Astrocyte of the spinal cord (primary cell): ENCODE data around the gene NRP2.

ENCODE experiments used
- DNase-seq: peaks from one replicate; pipeline ENCODE4 v3.0.0; 2011; ENCODE audit warnings: low read depth, low spot score
- H3K4me3 ChIP-seq: 2 replicates; pipeline ENCODE4 v1.5.1; 2011; ENCODE audit warnings: low read depth, mild to moderate bottlenecking, low read length, moderate library complexity
- in situ Hi-C: cut with HindIII; loops from 2 replicates; pipeline ENCODE4 v1.10.0; 2017; ENCODE audit warnings: low sequenced_read_pairs
- TF ChIP-seq, protein P1 (sequence below): IDR thresholded peaks from 2 replicates; pipeline ENCODE4 v1.5.1; 2012; ENCODE audit warnings: low read depth, mild to moderate bottlenecking, low read length, inconsistent platforms

Gene NRP2

DNA sequence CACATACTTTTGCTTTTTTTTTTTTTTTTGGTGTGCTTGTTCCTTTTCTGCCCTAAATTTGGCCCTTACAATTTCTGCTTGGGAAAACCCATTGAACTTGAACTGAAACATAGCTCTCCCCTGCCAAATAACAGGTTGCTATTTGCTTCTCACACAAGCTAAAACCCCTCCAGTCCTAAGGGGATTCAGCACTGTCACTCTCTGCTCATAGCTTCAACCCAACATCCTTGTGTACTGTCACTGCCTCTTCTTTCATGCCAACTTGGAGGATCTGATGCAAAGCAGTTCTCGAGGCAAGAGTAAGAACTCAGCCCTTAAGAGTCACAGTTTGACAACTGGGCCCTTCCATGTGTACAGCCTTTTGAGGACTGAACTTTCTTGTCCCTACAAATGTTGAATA lies 30.6 kb upstream of the NRP2 start:
- TF ChIP-seq, protein P1, sequence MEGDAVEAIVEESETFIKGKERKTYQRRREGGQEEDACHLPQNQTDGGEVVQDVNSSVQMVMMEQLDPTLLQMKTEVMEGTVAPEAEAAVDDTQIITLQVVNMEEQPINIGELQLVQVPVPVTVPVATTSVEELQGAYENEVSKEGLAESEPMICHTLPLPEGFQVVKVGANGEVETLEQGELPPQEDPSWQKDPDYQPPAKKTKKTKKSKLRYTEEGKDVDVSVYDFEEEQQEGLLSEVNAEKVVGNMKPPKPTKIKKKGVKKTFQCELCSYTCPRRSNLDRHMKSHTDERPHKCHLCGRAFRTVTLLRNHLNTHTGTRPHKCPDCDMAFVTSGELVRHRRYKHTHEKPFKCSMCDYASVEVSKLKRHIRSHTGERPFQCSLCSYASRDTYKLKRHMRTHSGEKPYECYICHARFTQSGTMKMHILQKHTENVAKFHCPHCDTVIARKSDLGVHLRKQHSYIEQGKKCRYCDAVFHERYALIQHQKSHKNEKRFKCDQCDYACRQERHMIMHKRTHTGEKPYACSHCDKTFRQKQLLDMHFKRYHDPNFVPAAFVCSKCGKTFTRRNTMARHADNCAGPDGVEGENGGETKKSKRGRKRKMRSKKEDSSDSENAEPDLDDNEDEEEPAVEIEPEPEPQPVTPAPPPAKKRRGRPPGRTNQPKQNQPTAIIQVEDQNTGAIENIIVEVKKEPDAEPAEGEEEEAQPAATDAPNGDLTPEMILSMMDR, result no peak
- no peak overlapping the region for H3K4me3 ChIP-seq
- no peak for DNase-seq
- in situ Hi-C loops, result no loop called here

DNA sequence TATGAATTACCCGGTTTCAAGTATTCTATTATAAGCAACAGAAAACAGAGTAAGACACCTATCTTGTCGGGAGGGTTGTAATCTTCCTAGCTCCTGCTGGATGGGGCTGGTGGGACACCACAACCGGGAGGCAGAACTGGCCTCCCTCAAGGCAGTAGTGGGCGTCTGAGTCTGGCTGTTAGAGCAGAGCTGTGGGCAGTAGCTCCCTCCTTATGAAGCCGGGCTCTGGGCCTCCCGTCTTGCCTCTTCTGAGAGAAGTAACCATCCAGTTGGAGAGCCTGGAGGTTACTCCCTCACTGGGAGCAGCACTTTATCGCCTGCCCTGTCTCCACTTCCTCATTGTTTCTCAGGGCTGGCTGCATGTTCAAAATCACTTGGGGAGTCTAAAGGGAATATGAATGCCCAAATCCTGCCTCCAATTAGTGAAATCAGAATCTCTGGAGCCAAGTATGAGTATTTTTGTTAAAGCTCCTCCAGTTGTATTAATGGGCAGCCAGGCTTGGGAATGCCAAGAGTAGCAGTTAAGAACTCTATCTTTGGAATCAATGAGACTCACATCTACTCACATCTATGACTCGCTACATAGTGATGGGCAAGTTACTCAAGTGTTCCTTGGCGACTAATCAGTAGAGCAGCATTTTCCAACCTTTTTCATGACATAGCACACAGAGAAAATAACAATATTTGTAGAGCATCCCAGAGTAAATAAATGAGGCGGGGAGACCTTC lies 27.3 kb upstream of the NRP2 start:
- H3K4me3 ChIP-seq, result no peak overlapping the region
- peak; percentile 46 for DNase-seq
- TF ChIP-seq, protein P1, result no peak
- in situ Hi-C loops, result no loop called here

DNA sequence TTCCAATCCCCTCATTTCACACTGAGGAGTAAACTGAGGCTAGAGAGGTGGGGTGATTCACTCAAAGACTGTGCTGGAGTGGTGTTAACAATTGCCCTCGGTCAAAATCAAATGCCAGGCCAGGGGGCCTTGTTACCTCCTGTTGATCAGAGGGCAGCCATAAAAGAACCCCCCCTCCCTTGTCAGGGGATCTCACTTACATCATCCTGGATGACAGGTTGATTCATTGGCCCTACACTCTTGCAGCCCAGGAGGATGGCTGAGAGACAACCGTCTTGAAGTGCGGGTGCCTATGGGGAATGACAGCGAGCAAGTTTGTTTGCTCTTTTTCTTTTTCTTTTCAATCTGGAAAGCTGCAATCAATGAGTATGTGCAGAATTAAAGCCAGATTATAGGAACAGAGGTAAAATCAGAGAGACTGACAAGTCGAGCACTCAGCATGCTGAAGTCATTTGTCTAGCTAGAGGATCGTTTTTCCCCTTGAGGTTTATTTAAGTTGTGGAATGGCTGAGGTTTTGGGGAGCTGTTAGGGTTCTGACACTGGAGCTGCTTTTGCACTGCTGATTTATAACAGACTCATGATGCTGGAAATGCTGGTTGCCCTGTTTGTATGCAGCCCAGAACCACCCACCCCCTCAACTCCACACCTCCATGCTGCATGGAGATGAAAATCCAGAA lies 26.4 kb upstream of the NRP2 start:
- DNase-seq, result no peak
- TF ChIP-seq, protein P1, result no peak
- in situ Hi-C loops, result no loop called here
- no peak overlapping the region for H3K4me3 ChIP-seq

DNA sequence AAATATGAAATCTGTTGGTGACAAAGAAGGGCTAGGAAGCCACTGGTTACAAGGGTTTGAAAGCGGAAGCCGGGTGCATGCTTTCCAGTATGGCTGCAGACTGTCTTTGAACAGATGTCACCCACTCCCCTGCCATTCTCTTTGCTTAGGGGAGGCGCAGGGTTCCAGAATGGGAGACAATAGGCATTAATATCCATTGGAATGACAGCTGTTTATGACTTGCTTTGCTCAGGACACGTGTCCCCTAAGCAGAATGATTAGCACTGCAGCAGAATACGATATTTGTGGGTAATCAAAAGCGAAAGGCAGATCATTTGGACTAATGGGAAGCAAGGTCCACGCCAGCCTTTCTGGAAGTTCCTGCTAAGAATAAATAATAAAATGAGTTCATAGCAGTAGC lies 25.8 kb upstream of the NRP2 start:
- in situ Hi-C loops, result no loop called here
- TF ChIP-seq, protein P1, result no peak
- DNase-seq, result no peak
- H3K4me3 ChIP-seq, result no peak overlapping the region

DNA sequence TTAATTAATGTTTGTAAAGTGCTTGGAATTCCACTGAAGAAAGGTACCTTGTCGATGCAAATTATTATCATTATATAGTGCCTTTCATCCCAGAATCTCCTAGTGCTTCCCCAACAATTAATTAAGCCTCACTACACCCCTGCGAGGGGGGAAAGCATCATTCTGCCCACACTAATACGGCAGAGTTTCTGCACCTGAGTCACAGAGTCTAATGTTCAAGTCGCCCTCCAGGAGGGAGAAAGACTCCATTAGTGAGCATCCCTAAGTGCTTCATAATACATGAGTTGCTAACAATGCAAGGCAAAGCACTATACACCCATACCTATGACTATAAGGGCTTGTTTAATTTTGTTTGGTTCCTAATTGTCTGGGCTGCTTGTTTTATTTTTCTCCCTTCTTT lies 25.4 kb upstream of the NRP2 start:
- in situ Hi-C loops, result no loop called here
- TF ChIP-seq, protein P1, result no peak
- H3K4me3 ChIP-seq, result no peak overlapping the region
- no peak for DNase-seq

DNA sequence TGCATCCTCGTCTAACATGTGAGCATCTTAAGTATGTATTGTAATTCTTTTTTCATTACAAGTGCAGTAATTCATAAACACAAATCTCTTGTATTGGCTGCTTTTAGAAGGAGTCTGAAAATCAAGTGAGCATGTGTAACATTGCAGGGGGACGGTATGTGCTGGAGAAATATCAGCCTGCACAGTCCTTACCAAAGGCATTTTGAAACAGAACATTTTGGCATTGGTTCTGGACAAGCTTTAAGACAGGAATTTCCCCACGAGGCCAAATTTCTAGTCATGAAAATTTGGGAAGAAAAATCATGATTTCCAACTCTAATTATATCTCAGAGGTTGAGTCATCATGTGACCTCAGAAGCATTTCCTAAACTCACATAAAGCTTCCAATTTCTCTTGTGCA lies 24.7 kb upstream of the NRP2 start:
- DNase-seq, result peak; percentile 16
- in situ Hi-C loops, result no loop called here
- TF ChIP-seq, protein P1, result no peak
- H3K4me3 ChIP-seq, result no peak overlapping the region
